WERI-Rb-1 (cell line): ENCODE measurements around the gene CDC42EP5.
"Not testable (repeated sequence)": the region's sequence is repeated elsewhere in the genome, so short reads cannot be mapped to it uniquely, and the experiment has no call there.

Experiments
- DNase-seq: peaks from one replicate; pipeline ENCODE4 v3.0.0-alpha.2; 2020
- H3K27ac ChIP-seq: fragments of 250-450 bp; sonication (Bioruptor Pico); 2 replicates; pipeline ENCODE4 v1.5.1; 2020; ENCODE audit warnings: mild to moderate bottlenecking, moderate library complexity
- H3K27me3 ChIP-seq: fragments of 250-450 bp; sonication (Bioruptor Pico); 2 replicates; pipeline ENCODE4 v1.5.1; 2021; ENCODE audit warnings: mild to moderate bottlenecking, low read depth, moderate library complexity; ENCODE audit not compliant: insufficient read depth, severe bottlenecking
- H3K36me3 ChIP-seq: fragments of 250-450 bp; sonication (Bioruptor Pico); 2 replicates; pipeline ENCODE4 v1.5.1; 2020; ENCODE audit warnings: mild to moderate bottlenecking, moderate library complexity
- H3K4me3 ChIP-seq: 2 replicates; pipeline ENCODE4 v1.5.1; 2011; ENCODE audit warnings: low read depth, mild to moderate bottlenecking, control low read depth, low read length
- H3K9me3 ChIP-seq: fragments of 250-450 bp; sonication (Bioruptor Pico); 2 replicates; pipeline ENCODE4 v1.5.1; 2021; ENCODE audit warnings: mild to moderate bottlenecking, moderate library complexity; ENCODE audit not compliant: severe bottlenecking
- TF ChIP-seq, protein P1 (sequence below): IDR thresholded peaks from 2 replicates; pipeline ENCODE4 v1.5.1; 2011; ENCODE audit warnings: low read depth, mild to moderate bottlenecking, control low read depth, inconsistent platforms, low read length

CDC42EP5 gene

DNA sequence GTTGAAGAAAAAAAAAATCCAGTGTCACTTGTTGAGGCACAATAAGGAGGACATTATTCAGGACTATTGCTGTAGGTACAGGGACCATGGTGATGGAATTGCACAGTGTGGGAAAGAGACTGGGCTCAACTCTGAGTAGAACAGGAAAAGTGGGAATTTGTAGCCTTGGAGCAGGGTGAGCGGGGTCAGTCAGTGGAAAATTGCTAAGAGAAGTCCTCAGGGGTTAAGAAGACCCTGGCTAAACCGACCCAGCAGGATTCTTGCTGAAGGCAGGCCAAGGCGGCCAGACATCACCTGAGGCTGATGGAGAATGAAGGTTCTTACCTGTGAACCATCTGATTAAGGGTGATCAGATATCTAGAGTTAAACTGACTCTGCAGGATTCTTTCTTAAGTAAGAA, 42.1 kb upstream of the CDC42EP5 start:
- TF ChIP-seq, protein P1, sequence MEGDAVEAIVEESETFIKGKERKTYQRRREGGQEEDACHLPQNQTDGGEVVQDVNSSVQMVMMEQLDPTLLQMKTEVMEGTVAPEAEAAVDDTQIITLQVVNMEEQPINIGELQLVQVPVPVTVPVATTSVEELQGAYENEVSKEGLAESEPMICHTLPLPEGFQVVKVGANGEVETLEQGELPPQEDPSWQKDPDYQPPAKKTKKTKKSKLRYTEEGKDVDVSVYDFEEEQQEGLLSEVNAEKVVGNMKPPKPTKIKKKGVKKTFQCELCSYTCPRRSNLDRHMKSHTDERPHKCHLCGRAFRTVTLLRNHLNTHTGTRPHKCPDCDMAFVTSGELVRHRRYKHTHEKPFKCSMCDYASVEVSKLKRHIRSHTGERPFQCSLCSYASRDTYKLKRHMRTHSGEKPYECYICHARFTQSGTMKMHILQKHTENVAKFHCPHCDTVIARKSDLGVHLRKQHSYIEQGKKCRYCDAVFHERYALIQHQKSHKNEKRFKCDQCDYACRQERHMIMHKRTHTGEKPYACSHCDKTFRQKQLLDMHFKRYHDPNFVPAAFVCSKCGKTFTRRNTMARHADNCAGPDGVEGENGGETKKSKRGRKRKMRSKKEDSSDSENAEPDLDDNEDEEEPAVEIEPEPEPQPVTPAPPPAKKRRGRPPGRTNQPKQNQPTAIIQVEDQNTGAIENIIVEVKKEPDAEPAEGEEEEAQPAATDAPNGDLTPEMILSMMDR, result no peak
- DNase-seq, result no peak
- Histone ChIP-seq H3K4me3 (no peak overlapping the region), H3K27ac (no peak overlapping the region), H3K9me3 (no peaks in the 10 kb centered on the region), H3K27me3 (peaks cover 79% of the 10 kb centered on the region), H3K36me3 (no peaks in the 10 kb centered on the region)

DNA sequence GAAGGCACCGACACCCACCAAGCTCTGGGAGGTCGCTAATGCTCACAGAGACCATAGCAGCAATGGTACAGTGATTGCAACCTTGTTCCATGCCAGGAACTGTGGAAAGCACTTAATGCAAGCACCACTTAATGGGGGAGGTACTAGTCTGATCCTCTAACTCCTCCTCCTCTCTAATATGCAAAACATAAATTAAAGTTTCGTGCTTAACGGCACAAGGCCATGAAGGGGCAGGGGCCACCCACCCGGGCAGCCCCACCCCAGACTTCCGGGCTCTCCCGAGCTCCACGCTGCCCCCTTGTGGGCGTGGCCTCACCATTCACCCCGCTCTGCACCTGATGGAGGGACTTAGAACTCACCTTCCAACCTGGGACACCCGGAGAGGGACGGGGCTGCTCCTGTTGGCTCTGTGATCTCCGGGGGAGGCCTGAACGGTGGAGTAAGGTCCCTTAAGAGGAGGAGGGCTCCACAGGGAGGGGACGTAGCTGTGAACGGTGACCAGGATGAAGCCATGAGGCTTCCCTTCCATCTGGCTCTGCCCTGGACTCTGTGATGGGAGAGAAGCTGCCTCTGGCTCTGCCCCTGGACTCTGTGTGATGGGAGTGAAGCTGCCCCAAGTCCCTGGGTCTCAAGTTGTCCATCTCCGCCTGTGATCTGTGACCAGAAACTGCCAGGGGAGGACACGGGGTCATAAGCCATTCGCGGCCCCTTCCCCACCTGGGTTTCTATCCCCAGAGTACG, 36.3 kb upstream of the CDC42EP5 start:
- H3K36me3 ChIP-seq, DNase-seq, H3K27ac ChIP-seq, H3K9me3 ChIP-seq, H3K4me3 ChIP-seq: not testable (repeated sequence)
- H3K27me3 ChIP-seq, result peaks cover 57% of the 10 kb centered on the region

DNA sequence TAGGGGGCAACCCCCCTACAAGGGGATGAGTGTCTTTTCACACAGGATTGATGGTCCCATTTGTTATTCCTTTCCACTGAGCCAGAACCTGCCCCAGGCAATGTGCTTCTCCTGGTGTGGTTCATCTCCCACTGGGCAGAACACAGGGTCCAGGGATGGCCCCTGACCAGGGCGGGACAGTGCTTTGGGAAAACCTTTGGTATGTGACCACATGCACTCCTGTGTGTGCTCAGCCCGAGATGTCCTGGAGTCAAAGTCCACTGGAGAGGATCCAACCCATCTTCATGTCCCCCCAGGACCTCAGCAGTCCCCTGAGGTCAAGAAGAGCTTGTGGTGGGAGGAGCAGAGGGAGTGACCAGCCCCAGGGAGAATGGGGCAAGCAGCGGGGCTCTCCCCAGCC, 35.4 kb upstream of the CDC42EP5 start:
- DNase-seq, H3K4me3 ChIP-seq, H3K36me3 ChIP-seq, H3K9me3 ChIP-seq, H3K27ac ChIP-seq: not testable (repeated sequence)
- H3K27me3 ChIP-seq, result peaks cover 58% of the 10 kb centered on the region

DNA sequence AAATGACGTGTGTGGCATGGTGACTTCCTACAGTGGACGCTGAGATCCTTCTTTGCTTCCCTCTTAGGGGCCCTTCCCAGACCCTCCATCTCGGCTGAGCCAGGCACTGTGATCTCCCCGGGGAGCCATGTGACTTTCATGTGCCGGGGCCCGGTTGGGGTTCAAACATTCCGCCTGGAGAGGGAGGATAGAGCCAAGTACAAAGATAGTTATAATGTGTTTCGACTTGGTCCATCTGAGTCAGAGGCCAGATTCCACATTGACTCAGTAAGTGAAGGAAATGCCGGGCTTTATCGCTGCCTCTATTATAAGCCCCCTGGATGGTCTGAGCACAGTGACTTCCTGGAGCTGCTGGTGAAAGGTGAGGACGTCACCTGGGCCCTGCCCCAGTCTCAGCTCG, 34.7 kb upstream of the CDC42EP5 start:
- no peak for DNase-seq
- TF ChIP-seq, protein P1, result no peak
- H3K36me3 ChIP-seq, result no peaks in the 10 kb centered on the region
- H3K9me3 ChIP-seq, result no peaks in the 10 kb centered on the region
- no peak overlapping the region for H3K4me3 ChIP-seq
- no peak overlapping the region for H3K27ac ChIP-seq
- peaks cover 59% of the 10 kb centered on the region for H3K27me3 ChIP-seq

DNA sequence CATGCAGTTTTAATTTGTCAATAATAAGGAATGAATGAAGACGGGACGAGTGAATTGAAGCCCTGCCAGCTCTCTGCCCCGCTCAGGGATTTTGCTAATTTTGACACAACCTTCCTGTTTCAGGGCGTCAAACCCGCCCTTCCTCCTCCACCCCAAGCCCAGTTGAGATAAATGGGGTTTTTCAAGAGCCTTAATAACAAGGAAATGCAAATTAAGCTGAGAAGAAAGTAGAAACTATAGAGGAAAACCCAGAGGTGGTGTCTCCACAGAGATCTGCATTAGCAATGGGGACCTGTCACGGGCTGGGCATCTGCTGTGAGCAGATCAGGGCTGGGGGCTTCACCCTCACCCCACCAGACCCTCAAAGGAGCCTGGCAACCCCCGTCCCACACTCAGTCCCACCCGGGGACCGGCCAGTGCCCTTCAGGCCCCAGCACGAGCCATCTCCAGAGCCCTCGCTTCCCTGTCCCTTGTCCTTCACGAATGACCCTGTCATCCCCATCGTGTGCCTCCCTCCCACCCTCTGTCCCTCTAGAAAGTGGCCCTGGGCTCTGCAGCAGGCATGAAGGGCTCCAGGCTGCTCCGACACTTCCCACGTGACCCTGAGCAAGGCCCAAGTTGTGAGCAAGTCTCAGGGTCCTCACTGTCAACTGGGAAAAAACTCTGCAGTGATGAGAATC, 34.1 kb upstream of the CDC42EP5 start:
- peaks cover 59% of the 10 kb centered on the region for H3K27me3 ChIP-seq

DNA sequence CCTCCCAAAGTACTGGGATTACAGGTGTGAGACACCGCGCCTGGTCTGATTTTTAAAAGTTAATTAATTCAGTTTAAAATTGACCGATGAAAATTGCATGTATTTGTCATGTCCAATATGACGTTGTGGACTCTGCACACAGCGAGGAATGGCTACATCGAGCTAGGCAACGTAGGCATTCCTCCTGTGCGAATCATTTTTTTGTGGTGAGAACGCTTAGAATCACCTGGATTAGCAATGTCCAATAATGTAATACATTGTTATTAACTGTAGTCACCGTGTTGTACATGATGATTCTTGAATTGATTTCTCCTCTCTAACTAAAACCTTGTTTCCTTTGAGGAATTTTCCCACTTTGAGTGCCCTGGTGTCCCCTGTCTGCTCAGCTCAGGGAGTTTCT, 33.0 kb upstream of the CDC42EP5 start:
- no peak for DNase-seq
- no peaks in the 10 kb centered on the region for H3K9me3 ChIP-seq
- no peak overlapping the region for H3K27ac ChIP-seq
- TF ChIP-seq, protein P1, result no peak
- peaks cover 55% of the 10 kb centered on the region for H3K27me3 ChIP-seq
- H3K36me3 ChIP-seq, result no peaks in the 10 kb centered on the region
- H3K4me3 ChIP-seq, result no peak overlapping the region

More for the DNA sequence above, 34.1 kb upstream of the CDC42EP5 start:
- not testable (repeated sequence) for DNase-seq, H3K27ac ChIP-seq, H3K9me3 ChIP-seq, H3K4me3 ChIP-seq, H3K36me3 ChIP-seq

DNA sequence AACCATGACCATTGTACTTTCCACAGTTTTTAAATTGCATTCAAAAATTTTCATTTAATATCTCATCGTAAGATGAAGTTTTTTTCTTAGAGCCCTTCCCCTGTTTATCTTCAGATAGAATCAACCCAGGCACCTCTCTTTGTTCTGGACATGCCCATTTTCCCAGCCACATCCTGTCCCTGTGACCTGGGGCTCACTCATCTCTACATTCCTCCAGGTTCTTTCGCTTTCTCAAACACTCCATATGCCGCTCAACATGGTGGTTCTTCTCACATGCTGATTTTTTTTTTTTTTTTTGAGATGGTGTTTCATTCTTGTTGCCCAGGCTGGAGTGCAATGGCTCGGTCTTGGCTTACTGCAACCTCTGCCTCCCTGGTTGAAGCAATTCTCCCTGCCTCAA, 32.4 kb upstream of the CDC42EP5 start:
- not testable (repeated sequence) for H3K9me3 ChIP-seq, H3K27ac ChIP-seq, H3K36me3 ChIP-seq, H3K4me3 ChIP-seq, DNase-seq
- H3K27me3 ChIP-seq, result peaks cover 59% of the 10 kb centered on the region
